ENCODE results near the gene MORN3. TPM values are rescaled to one million over a fixed set of nuclear protein-coding genes. Genes with fewer than 3 reads are reported as not detected.

MORN3 gene
- total and polyA plus RNA-seq, 2 of the 4 experiments (the other 2 are of a cell fraction): 0.18 to 0.22 TPM

- H3K27me3 ChIP-seq (ENCODE audit: control insufficient read depth, insufficient read depth, low read length): no peaks in the 10 kb centered on the region
- ATAC-seq (ENCODE audit: low read depth): no peak
Measured at GRCh38 chr12:121618659-121619233, 50.7 kb downstream of the MORN3 start.

More at GRCh38 chr12:121618659-121619233, 50.7 kb downstream of the MORN3 start:
- 100% methylated on average over 1 of the region's 5 CpGs; no CpG with 5 or more reads in 1 of the 2 experiments for WGBS, 2 experiments (ENCODE audit: extremely low coverage in 2 of 2, insufficient read length in 1 of 2)
- Histone ChIP-seq H4K91ac (ENCODE audit: insufficient read depth, low read depth, low read length) (no peak overlapping the region), H3K27ac (ENCODE audit: insufficient read depth, low read length) (no peak overlapping the region), H2BK120ac (ENCODE audit: low read depth, low read length) (no peak overlapping the region), H2AK5ac (ENCODE audit: low read depth, low read length) (no peak overlapping the region), H3K4me1 (ENCODE audit: control insufficient read depth, insufficient read depth, low read length) (no peaks in the 10 kb centered on the region), H3K9ac (ENCODE audit: low read depth, low read length) (no peak overlapping the region), H2BK5ac (ENCODE audit: low read depth, low read length, poor library complexity, severe bottlenecking) (no peak overlapping the region), H3K9me1 (ENCODE audit: insufficient read depth, low read length) (no peaks in the 10 kb centered on the region), H2BK20ac (ENCODE audit: low read depth, low read length) (no peak overlapping the region), H4K8ac (ENCODE audit: low read depth in 2 of 2, low read length in 2 of 2) (no peak overlapping the region), H3K14ac (replicated peaks; ENCODE audit: low read depth, low read length) (no peak overlapping the region), H2AK9ac (replicated peaks; ENCODE audit: low read depth, low read length, poor library complexity) (no peak overlapping the region), H4K5ac (ENCODE audit: low read depth, low read length) (no peak overlapping the region), H3K9me3 (ENCODE audit: control insufficient read depth, insufficient read depth, low read length) (no peaks in the 10 kb centered on the region), H3K4me2 (ENCODE audit: low read depth, low read length) (no peak overlapping the region), H3K56ac (ENCODE audit: extremely low read depth, insufficient read depth, low read length) (no peak overlapping the region), H3K36me3 (ENCODE audit: control insufficient read depth, insufficient read depth, low read length) (no peaks in the 10 kb centered on the region), H3K79me1 (ENCODE audit: low read depth in 1 of 2, low read length in 2 of 2) (no peaks in the 10 kb centered on the region), H2AFZ (replicated peaks; ENCODE audit: low read length, poor library complexity) (no peak overlapping the region), H3K4ac (ENCODE audit: low read depth, low read length) (no peak overlapping the region), H3K4me3 (ENCODE audit: insufficient read depth, low read depth, low read length) (no peak overlapping the region), H2BK15ac (ENCODE audit: low read depth, low read length) (no peak overlapping the region), H4K20me1 (ENCODE audit: insufficient read depth, low read length) (no peaks in the 10 kb centered on the region), H3K18ac (ENCODE audit: low read depth, low read length) (no peak overlapping the region), H3K23ac (ENCODE audit: low read depth, low read length) (no peak overlapping the region)
- TF ChIP-seq CTCF (conservative IDR thresholded peaks at IDR 0.05; ENCODE audit: low read depth, low read length) (no peak), CHD1 (IDR thresholded peaks at IDR 0.05; ENCODE audit: low read depth, low read length) (no peak), CEBPB (IDR thresholded peaks at IDR 0.05; ENCODE audit: low read depth, low read length) (no peak), FOS (IDR thresholded peaks at IDR 0.05; ENCODE audit: low read depth, low read length) (no peak), SMC3 (IDR thresholded peaks at IDR 0.05; ENCODE audit: low read depth, low read length) (no peak), RAD21 (IDR thresholded peaks at IDR 0.05; ENCODE audit: low read length) (no peak)
- TF ChIP-seq, protein P1, sequence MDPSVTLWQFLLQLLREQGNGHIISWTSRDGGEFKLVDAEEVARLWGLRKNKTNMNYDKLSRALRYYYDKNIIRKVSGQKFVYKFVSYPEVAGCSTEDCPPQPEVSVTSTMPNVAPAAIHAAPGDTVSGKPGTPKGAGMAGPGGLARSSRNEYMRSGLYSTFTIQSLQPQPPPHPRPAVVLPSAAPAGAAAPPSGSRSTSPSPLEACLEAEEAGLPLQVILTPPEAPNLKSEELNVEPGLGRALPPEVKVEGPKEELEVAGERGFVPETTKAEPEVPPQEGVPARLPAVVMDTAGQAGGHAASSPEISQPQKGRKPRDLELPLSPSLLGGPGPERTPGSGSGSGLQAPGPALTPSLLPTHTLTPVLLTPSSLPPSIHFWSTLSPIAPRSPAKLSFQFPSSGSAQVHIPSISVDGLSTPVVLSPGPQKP (IDR thresholded peaks at IDR 0.05; ENCODE audit: borderline replicate concordance, low read depth, low read length): no peak
- ChIA-PET CTCF (interaction anchor here (0.6 kb wide), 1 partner anchor 27 kb away, joined by 4 read pairs; no protein-coding TSS in a partner anchor), POLR2A (ENCODE audit: unreplicated experiment) (no interaction called here)
- no TSS peak for BruUV-seq (replicated peaks)
- no peak for DNase-seq
- dilution Hi-C loops (cut with HindIII; ENCODE audit: low sequenced_read_pairs, unreplicated experiment): no loop called here
- in situ Hi-C loops (cut with MboI; ENCODE audit: low sequenced_read_pairs): no loop called here
- intact Hi-C loops (cut with micrococcal nuclease): no loop called here

All from IMR-90 (cell line).